ENCODE measurements around the gene CDSN.

Gene CDSN

DNA sequence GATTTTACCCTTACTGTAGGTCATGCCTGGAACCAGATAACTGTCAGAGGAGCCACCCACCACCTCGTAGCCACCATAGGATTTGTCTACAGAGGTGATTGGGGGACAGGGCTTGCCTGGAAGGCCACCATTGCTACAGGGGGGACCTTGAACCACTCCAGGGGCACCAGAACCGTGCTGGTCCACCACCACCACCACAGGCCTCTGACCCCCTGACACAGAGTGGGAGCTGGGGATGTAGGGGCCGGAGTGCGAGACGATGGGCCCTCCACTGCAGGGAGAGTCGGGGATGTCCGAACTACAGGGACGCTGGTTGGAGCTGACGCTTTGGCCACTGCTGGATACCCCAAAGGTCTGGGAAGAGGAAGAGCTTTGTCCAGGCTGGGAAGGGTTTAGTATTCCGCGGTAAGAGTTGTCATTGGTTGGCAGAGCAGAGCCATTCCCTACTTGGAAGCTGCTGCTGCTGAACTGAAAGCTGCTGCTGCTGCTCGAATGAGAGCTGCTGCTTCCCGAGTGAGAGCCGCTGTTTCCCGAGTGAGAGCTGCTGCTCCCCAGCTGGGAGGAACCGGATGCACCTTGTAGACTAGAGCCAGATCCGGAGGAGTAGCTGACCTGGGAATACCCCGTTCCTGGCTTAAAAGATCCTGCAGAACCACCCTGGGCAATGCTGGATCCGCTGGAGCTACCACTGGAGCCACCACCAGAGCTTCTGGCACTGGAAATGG, 3.4 kb downstream of the CDSN start:
- no peak for ATAC-seq
- TF ChIP-seq CSDC2 (CRISPR knock-in tag; IDR thresholded peaks at IDR 0.05) (no peak), BACH2 (CRISPR knock-in tag; IDR thresholded peaks at IDR 0.05; ENCODE audit: borderline replicate concordance) (no peak), ZNF8 (CRISPR knock-in tag; IDR thresholded peaks at IDR 0.05) (no peak), PPARA (CRISPR knock-in tag; IDR thresholded peaks at IDR 0.05; ENCODE audit: borderline replicate concordance) (no peak), ESRRG (CRISPR knock-in tag; IDR thresholded peaks at IDR 0.05) (no peak), TOX (CRISPR knock-in tag; IDR thresholded peaks at IDR 0.05; ENCODE audit: borderline replicate concordance) (no peak), ZFP30 (CRISPR knock-in tag; IDR thresholded peaks at IDR 0.05) (no peak), GLIS3 (CRISPR knock-in tag; IDR thresholded peaks at IDR 0.05) (no peak), TCF4 (CRISPR knock-in tag; IDR thresholded peaks at IDR 0.05; ENCODE audit: borderline replicate concordance) (no peak), ZC3H10 (CRISPR knock-in tag; IDR thresholded peaks at IDR 0.05) (no peak), RARB (CRISPR knock-in tag; IDR thresholded peaks at IDR 0.05) (no peak)
- TF ChIP-seq, protein P1, sequence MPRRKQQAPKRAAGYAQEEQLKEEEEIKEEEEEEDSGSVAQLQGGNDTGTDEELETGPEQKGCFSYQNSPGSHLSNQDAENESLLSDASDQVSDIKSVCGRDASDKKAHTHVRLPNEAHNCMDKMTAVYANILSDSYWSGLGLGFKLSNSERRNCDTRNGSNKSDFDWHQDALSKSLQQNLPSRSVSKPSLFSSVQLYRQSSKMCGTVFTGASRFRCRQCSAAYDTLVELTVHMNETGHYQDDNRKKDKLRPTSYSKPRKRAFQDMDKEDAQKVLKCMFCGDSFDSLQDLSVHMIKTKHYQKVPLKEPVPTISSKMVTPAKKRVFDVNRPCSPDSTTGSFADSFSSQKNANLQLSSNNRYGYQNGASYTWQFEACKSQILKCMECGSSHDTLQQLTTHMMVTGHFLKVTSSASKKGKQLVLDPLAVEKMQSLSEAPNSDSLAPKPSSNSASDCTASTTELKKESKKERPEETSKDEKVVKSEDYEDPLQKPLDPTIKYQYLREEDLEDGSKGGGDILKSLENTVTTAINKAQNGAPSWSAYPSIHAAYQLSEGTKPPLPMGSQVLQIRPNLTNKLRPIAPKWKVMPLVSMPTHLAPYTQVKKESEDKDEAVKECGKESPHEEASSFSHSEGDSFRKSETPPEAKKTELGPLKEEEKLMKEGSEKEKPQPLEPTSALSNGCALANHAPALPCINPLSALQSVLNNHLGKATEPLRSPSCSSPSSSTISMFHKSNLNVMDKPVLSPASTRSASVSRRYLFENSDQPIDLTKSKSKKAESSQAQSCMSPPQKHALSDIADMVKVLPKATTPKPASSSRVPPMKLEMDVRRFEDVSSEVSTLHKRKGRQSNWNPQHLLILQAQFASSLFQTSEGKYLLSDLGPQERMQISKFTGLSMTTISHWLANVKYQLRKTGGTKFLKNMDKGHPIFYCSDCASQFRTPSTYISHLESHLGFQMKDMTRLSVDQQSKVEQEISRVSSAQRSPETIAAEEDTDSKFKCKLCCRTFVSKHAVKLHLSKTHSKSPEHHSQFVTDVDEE (CRISPR knock-in tag; IDR thresholded peaks at IDR 0.05) = no peak
- TF ChIP-seq, protein P2, sequence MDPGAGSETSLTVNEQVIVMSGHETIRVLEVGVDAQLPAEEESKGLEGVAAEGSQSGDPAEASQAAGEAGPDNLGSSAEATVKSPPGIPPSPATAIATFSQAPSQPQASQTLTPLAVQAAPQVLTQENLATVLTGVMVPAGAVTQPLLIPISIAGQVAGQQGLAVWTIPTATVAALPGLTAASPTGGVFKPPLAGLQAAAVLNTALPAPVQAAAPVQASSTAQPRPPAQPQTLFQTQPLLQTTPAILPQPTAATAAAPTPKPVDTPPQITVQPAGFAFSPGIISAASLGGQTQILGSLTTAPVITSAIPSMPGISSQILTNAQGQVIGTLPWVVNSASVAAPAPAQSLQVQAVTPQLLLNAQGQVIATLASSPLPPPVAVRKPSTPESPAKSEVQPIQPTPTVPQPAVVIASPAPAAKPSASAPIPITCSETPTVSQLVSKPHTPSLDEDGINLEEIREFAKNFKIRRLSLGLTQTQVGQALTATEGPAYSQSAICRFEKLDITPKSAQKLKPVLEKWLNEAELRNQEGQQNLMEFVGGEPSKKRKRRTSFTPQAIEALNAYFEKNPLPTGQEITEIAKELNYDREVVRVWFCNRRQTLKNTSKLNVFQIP (CRISPR knock-in tag; IDR thresholded peaks at IDR 0.05; ENCODE audit: borderline replicate concordance, low read depth) = no peak

DNA sequence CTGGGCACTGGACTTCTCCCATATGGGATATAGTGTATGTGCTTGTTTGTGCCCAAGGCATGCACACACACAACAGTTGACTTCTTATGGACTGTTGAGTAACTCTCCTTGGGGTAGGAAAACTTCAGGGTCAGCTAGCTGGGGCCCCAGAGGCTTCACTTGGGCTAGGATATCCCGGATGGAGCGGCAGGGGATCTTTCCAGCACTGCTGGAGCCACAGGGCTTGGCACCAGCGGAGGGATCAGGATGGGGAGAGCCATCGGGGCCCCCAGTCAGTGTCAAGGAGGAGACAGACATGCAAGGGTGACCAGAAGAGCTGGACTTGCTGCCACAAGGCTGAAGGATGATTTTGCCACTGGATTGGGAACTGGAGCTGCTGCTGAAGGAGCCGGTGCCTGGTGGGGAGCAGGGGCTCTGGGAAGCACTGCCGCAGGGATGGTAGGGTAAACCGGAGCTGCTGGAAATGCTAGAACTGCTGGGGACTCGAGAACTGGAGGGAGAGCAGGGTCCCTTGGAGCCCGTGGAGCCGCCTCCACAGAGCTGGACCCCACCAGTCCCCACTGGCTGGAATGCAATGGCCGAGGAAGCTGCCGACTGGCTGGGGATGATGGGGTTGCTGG, 4.2 kb downstream of the CDSN start:
- TF ChIP-seq TCF4 (CRISPR knock-in tag; IDR thresholded peaks at IDR 0.05; ENCODE audit: borderline replicate concordance) (no peak), ZFP3 (CRISPR knock-in tag; IDR thresholded peaks at IDR 0.05) (no peak), SNAI2 (CRISPR knock-in tag; IDR thresholded peaks at IDR 0.05) (no peak), ZNF8 (CRISPR knock-in tag; IDR thresholded peaks at IDR 0.05) (no peak), ZNF565 (CRISPR knock-in tag; conservative IDR thresholded peaks at IDR 0.05; ENCODE audit: low read depth) (no peak), ESRRG (CRISPR knock-in tag; IDR thresholded peaks at IDR 0.05) (no peak), PPARA (CRISPR knock-in tag; IDR thresholded peaks at IDR 0.05; ENCODE audit: borderline replicate concordance) (no peak), RARB (CRISPR knock-in tag; IDR thresholded peaks at IDR 0.05) (no peak), ZC3H10 (CRISPR knock-in tag; IDR thresholded peaks at IDR 0.05) (no peak), ISL1 (CRISPR knock-in tag; IDR thresholded peaks at IDR 0.05) (no peak), BACH2 (CRISPR knock-in tag; IDR thresholded peaks at IDR 0.05; ENCODE audit: borderline replicate concordance) (no peak), GLIS3 (CRISPR knock-in tag; IDR thresholded peaks at IDR 0.05) (no peak), ARNTL (CRISPR knock-in tag; IDR thresholded peaks at IDR 0.05; ENCODE audit: borderline replicate concordance, low read depth) (no peak), TOX (CRISPR knock-in tag; IDR thresholded peaks at IDR 0.05; ENCODE audit: borderline replicate concordance) (no peak)
- TF ChIP-seq, protein P3, sequence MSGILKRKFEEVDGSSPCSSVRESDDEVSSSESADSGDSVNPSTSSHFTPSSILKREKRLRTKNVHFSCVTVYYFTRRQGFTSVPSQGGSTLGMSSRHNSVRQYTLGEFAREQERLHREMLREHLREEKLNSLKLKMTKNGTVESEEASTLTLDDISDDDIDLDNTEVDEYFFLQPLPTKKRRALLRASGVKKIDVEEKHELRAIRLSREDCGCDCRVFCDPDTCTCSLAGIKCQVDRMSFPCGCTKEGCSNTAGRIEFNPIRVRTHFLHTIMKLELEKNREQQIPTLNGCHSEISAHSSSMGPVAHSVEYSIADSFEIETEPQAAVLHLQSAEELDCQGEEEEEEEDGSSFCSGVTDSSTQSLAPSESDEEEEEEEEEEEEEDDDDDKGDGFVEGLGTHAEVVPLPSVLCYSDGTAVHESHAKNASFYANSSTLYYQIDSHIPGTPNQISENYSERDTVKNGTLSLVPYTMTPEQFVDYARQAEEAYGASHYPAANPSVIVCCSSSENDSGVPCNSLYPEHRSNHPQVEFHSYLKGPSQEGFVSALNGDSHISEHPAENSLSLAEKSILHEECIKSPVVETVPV (CRISPR knock-in tag; IDR thresholded peaks at IDR 0.05) = no peak
- TF ChIP-seq, protein P2 (CRISPR knock-in tag; IDR thresholded peaks at IDR 0.05; ENCODE audit: borderline replicate concordance, low read depth) = no peak
- TF ChIP-seq, protein P1 (CRISPR knock-in tag; IDR thresholded peaks at IDR 0.05) = no peak
- TF ChIP-seq, protein P4, sequence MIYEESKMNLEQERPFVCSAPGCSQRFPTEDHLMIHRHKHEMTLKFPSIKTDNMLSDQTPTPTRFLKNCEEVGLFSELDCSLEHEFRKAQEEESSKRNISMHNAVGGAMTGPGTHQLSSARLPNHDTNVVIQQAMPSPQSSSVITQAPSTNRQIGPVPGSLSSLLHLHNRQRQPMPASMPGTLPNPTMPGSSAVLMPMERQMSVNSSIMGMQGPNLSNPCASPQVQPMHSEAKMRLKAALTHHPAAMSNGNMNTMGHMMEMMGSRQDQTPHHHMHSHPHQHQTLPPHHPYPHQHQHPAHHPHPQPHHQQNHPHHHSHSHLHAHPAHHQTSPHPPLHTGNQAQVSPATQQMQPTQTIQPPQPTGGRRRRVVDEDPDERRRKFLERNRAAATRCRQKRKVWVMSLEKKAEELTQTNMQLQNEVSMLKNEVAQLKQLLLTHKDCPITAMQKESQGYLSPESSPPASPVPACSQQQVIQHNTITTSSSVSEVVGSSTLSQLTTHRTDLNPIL (CRISPR knock-in tag; IDR thresholded peaks at IDR 0.05; ENCODE audit: low read depth) = no peak
- no peak for ATAC-seq
